ENCODE measurements around the gene MAP6.

Gene MAP6

DNA sequence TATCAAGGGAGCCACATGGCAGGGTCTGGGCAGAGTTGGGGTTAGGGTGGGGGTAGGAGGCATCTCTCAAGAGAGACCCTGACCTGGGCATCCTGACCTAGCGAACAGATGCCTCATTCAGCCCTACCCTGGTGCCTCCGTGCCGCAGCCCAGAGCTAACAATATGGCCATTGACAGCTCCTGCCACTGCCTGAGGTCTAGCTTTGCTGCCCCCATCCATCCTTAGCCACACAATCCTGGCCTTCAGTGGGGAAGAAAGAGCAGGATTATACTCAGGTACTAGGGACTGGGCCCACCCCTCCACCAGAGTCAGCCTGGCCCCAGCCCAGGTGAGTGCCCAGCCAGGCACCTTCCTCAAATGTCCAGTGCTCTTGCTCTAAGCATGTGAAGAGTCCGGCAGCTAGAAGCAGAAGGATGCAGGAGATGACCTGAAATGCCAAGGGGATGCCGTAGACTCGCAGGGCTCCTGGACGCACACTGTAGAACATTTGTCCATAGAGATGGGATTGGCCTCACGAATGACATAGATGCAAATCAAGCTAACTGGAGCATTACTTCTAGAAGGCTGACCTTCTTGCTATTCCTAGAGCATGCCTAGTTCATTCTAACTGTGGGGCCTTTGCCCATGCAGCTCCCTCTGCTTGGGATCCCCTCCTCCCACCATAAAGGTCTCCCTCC lies 120.1 kb downstream of the MAP6 start:
- no peak for DNase-seq (ENCODE audit: low spot score)

DNA sequence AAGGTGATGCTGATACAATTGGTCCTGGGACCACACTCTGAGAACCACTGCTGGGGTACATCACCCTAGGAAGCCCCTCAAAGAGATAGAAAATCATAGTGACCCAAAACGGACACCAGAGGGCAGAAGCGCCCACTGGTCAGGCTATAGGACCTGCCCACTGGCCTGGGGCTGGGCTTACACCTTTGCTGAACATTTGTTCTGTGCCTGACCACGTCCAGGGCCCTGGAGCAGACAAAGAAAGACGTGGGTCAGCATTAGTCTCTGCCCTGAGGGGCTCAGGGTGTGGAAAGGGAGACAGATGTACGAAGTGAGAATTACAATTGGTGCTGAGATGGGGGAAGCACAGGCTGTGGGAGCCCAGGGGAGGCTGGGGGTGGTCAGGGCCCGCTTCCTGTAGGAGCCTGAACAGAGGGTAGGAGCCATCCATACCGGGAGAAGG lies 121.2 kb downstream of the MAP6 start:
- DNase-seq (ENCODE audit: low spot score): peak; percentile 91

DNA sequence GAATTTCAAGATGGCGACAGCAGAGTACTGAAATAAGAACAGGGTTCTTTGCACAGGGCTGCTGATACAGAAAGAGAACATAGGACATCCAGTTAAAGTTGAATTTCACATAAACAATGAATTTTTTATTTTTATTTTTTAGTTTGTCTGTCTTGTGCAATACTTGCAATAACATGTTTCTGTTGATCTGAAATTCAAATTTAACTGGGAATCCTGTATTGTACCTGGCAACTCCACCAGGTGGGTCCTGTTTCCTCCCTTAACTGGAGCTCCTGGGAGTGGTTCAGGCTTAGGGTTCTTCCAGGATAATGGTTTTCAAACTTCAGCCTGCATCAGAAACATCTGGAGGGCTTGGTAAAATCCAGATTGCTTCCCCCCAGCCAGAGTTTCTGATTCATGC lies 121.7 kb downstream of the MAP6 start:
- no peak for DNase-seq (ENCODE audit: low spot score)

DNA sequence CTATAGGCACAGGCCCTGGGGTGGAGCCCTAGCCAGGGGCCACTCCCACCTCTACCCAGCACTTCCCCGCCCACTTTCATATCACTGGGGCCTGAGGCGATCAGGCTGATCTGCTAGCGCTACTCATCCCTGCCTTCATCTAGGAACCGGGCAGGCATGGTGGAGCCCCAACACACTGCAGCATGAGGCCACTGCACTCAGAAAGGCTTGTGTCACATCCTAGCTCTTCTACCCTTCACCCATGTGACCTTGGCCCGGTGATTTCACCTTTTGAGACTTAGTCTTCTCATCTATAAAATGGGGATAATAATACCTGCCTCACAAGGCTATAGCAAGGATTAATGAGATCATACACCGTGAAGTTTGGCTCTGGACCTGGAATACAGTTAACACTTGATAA lies 125.0 kb downstream of the MAP6 start:
- DNase-seq (ENCODE audit: low spot score): no peak

DNA sequence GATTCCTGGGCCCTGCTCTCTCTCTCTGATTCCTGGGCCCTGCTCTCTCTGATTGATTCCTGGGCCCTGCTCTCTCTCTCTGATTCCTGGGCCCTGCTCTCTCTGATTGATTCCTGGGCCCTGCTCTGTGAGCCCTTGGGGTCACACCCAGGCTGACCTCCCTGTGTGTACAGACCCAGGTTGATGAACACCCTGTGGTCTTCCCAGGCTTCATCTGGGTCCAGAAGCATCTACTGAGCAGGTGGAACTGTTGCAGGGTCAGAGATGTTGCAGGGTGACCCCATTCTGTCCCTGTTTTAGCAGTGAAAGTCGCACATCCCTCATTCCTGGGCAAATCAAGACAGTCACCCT lies 126.8 kb downstream of the MAP6 start:
- no peak for DNase-seq (ENCODE audit: low spot score)

DNA sequence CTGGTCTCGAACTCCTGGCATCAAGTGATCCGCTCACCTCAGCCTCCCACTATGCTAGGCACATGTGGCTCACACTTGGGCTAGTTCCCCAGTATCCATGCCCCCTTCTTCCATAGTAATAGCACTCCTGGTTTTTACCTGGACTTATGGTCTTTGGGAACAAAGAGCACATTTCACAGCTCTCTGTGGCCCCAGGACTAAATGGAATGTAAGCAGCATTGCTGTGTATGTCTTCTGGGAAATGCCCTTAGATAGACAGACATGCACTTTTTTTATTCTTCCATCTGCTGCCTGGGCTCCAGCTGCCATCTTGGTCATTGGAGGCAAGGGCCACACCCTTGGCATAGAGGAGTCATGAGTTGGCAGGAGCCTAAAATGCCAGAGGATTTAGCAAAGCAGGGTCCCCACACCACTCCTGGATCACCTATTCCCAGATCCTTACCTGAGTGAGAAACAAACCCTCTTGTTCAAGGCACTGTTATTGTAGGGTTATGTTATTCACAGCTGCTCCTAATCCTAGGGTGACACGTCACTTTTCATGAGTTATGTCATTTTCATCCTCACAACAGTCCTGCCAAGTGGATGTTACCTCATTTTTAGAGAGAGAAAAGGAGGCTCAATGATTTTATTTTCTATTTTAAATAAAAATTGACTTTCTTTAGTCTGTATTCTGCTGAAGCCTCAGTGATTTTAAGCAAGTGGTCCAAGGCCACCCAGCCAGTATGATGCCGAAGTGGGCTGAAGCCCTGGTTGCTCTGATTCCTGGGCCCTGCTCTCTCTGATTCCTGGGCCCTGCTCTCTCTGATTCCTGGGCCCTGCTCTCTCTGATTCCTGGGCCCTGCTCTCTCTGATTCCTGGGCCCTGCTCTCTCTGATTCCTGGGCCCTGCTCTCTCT lies 127.4 kb downstream of the MAP6 start:
- no peak for DNase-seq (ENCODE audit: low spot score)

DNA sequence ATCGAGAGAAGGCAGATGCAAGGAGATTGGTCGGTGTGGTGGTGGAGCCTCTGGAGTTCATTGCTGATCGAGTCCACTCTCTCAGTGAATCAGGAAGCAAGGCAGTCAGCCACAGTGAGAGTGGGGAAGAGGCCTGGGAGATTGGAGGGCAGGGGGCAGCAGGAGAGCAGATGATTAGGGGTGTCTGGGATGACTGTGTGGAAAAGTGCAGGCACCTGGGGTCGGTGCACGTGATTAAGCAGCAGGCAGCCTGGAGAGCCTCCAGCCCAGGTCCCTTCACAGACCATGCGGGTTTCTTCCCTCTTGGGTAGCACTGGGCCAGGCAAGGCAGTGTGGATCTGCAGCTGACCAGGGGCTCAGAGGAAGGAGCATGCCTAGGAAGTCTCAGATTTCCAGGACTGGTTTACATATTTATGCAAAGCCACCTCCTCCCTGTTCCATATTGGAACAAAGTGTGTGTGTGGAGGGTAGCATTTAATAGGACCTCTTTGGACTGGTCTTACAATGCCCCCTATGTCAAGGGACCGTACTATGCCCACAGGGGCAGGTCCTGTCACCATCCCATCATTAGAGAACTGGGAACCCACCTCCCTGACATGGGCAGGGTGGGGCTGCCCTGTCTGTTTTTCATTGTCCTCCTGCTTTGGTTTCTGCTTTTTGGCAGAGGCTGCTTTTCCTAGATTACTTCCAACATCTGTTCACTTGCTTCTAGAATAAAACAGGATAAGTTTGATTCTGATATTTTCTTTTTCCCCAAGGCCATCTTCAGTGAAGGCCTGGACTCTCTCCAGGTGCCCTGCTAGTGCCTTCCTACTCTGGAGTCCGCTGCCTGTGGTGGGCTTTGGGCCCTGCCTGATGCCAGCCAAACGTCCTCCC lies 129.1 kb downstream of the MAP6 start:
- DNase-seq (ENCODE audit: low spot score): no peak

DNA sequence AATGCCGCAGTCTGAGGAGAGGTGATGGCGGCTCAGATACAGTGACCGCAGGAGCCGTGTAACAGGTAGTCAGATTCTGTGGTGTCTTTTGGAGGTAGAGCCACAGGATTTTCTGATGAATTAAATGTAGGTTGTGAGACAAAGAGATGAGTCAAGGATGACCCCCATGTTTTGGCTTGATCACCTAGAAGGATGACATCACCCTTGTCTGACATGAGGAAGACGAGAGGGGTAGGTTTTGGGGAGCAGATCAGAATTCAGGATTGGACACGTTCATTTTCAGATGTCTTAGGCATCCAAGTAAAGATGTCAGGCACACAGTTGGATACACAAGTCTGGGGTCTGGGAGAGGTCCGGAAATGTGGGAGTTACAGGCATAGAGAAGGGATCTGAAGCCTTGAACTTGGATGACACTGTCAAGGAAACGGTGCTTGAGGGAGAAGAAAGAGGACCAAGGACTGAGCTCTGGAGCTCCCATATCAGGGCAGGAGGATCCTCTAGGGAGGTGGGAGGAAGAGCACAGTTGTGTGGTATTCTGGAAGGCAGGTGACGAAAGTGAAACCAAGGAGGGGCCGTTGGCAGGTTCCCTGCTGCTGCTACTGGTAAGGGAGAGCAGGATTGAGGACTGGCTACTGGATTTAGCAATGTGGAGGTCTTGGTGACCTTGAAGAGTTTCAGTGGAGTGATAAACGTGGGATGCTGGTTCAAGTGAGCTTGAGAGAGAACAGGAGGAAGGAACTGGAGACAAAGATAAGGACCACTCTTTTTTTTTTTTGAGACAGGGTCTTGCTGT lies 130.5 kb downstream of the MAP6 start:
- no peak for DNase-seq (ENCODE audit: low spot score)

DNA sequence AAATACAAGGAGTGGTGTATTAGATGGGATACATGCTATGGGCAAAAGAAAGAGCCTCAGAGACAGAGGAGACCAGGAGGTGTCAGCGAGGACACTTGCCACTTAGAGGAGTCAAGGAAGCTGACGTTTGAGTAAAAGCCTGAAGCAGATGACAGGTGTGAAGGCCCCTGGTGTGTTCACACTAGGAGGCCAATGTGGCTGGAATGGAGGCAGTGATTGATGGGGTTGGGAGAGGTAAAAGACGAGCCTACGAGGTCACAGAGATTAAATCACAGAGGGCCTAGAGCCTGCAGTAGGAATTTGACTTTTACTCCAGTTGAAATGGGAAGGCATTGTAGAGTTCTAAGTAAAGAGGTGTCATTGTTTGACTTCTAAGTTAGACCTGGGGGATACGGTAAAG lies 131.1 kb downstream of the MAP6 start:
- DNase-seq (ENCODE audit: low spot score): no peak
